ENCODE measurements around the gene ZNF787.

GRCh38 chr19:56117376-56117884 is 3.7 kb downstream of the ZNF787 start:
- TF ChIP-seq CTCF (IDR thresholded peaks at IDR 0.05; ENCODE audit: low read depth, low read length, missing input control) (no peak), TAF1 (conservative IDR thresholded peaks at IDR 0.05) (no peak), EGR1 (IDR thresholded peaks at IDR 0.05; ENCODE audit: low read depth in 2 of 2) (no peak)
- TF ChIP-seq, protein P1, sequence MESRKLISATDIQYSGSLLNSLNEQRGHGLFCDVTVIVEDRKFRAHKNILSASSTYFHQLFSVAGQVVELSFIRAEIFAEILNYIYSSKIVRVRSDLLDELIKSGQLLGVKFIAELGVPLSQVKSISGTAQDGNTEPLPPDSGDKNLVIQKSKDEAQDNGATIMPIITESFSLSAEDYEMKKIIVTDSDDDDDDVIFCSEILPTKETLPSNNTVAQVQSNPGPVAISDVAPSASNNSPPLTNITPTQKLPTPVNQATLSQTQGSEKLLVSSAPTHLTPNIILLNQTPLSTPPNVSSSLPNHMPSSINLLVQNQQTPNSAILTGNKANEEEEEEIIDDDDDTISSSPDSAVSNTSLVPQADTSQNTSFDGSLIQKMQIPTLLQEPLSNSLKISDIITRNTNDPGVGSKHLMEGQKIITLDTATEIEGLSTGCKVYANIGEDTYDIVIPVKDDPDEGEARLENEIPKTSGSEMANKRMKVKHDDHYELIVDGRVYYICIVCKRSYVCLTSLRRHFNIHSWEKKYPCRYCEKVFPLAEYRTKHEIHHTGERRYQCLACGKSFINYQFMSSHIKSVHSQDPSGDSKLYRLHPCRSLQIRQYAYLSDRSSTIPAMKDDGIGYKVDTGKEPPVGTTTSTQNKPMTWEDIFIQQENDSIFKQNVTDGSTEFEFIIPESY (IDR thresholded peaks at IDR 0.05): no peak
- TF ChIP-seq, protein P2, sequence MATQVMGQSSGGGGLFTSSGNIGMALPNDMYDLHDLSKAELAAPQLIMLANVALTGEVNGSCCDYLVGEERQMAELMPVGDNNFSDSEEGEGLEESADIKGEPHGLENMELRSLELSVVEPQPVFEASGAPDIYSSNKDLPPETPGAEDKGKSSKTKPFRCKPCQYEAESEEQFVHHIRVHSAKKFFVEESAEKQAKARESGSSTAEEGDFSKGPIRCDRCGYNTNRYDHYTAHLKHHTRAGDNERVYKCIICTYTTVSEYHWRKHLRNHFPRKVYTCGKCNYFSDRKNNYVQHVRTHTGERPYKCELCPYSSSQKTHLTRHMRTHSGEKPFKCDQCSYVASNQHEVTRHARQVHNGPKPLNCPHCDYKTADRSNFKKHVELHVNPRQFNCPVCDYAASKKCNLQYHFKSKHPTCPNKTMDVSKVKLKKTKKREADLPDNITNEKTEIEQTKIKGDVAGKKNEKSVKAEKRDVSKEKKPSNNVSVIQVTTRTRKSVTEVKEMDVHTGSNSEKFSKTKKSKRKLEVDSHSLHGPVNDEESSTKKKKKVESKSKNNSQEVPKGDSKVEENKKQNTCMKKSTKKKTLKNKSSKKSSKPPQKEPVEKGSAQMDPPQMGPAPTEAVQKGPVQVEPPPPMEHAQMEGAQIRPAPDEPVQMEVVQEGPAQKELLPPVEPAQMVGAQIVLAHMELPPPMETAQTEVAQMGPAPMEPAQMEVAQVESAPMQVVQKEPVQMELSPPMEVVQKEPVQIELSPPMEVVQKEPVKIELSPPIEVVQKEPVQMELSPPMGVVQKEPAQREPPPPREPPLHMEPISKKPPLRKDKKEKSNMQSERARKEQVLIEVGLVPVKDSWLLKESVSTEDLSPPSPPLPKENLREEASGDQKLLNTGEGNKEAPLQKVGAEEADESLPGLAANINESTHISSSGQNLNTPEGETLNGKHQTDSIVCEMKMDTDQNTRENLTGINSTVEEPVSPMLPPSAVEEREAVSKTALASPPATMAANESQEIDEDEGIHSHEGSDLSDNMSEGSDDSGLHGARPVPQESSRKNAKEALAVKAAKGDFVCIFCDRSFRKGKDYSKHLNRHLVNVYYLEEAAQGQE (IDR thresholded peaks at IDR 0.05): no peak

Data from liver (tissue), 3 donors.